Measurements from ENCODE around the gene AKAP11.

DNA sequence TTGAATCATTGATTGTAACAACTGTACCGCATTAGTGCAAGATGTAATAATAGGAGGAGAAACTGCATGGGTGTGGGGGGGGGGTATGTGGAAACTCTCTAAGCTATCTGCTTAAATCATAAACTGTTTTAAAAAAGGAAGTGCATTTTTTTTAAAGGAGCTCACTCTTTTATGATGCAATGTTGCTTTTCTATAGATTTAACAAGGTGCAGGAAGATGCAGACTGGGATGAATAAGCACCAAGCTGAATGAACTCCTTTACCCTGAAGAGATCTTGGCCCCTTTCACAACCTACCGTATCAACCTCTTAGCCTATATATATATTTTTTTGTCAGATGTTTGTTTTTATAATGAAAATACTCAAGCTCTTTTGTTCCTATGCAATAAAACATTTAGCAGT, 95.9 kb downstream of the AKAP11 start:
- no peak for TF ChIP-seq POLR2AphosphoS5 (IDR thresholded peaks at IDR 0.05; ENCODE audit: low read depth, low read length)
- TF ChIP-seq POLR2A (IDR thresholded peaks at IDR 0.05; ENCODE audit: low read depth, low read length): no peak
- no peak for TF ChIP-seq TAF1 (IDR thresholded peaks at IDR 0.05; ENCODE audit: low read depth, low read length)
- TF ChIP-seq SPI1 (IDR thresholded peaks at IDR 0.05; ENCODE audit: low read depth, low read length): peak; percentile 68
- TF ChIP-seq PAX5 (IDR thresholded peaks at IDR 0.05; ENCODE audit: insufficient read depth, low read length, severe bottlenecking): no peak
- no peak for TF ChIP-seq POU2F2 (IDR thresholded peaks at IDR 0.05; ENCODE audit: low read depth, low read length)
